NCI-H2081 treated with DMSO at 0.1 percent for 48 hours (cell line): ENCODE results near the gene MEAK7.

Source experiments
- DNase-seq: peaks from one replicate; lab custom pipeline; 2025; lab: John Stamatoyannopoulos, UW

The MEAK7 gene

DNA sequence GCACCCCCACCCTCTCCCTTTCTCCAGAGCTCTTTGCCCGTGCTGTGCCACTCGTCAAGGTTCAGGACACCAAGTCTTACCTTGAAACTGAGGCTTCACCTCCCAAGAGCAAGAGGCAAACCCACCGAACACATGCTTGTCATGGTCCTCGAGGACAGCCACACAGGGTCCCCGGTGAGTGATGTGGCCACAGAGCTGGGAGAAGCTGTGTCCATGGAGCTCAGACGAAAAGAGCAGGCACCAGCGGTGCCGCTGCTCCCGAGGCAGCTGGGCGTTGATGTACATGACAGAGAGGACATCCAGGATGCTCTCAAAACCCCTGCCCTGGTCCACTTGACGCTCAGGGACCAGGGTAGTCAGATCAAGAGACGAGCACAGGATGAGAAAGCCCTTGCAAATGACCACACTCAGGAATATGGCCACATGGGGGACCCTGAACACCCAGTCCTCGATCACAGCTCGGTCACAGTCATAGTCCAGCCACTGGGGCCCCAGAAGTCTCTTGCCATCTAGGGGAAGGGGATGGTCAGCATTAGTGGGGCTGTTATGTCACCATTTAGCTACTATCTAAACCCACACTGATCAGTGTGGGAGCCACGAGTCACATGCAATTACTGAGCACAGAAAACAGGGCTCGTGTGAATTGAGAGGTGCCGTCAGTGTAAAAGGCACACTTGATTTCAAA is 17.8 kb downstream of the MEAK7 start:
- DNase-seq: no peak

DNA sequence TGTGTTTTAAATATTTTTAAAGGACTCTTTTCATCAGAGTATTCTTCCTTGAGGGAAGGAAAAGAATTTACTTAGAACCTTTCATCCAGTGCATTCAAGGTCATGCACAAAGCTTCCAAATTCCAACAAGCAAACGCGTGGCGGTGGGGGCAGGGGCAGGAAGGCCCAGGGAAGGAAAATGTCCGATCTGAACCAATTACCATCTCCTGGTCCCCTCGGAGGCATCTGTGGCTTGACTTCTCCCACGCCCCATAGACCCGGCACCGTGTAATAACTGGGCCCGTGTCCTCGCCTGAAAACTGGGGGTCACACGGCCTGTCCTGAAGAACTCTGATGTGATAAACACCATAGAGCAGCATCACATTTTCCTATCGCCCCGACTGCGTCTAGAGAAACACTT is 18.3 kb downstream of the MEAK7 start:
- DNase-seq: no peak

DNA sequence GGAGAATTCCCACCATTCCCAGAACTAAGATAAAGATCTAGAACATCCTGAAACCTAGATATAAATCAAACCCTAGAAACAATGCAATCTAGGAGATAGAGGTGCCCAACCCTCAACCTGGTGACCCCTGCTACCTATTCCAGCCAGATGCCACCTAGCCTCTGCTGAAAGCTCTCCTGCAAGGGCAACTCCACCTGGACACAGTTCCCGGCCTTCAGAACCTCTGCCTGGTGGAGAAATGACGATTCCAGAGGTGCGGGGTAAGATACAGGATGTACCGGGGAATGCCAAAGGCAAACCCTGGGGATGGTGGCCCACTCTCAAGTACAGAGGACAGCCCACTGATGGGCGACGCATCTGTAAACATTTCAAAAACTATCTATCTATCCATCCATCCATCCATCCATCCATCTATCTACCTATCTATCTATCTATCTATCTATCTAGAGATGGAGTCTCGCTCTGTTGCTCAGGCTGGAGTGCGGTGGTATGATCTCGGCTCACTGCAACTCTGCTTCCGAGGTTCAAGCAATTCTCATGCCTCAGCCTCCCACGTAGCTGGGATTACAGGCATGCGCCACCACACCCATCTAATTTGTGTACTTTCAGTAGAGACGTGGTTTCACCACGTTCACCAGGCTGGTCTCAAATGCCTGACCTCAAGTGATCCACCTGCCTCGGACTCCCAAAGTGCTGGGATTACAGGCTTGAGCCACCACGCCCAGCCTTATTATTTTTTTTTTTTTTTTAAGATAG is 19.0 kb downstream of the MEAK7 start:
- no peak for DNase-seq

DNA sequence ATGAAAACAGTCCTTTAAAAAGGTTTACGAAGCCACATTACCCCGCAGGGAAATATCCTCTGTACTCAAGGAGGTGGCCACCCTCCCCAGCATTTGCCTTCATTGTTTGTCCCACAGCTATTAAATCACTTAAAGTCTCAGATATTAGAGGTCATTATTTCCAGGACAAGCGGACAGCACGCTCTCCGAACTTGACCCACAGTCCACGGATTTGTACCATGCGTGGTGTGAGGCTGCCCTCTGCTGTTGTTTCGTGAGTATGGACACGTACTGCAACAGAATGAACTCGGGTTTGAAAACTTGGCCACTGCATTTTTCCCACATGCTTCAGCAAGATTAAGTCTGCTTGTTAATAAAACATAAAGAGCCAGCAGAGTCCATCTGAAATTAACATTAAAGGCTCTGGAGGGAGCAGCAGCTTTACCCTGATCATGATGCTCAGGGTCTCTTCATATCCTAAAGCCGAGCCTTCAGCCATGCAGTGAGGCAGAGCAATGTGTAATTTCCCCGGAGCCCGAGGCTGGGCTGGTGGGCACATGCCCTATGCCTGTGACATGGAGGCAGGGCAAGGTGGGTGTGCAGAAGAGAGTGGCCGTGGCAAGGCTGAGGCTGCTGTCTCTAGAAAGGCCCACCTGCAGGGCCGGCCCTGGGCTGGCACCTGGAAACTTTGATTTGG is 19.7 kb downstream of the MEAK7 start:
- DNase-seq: no peak

DNA sequence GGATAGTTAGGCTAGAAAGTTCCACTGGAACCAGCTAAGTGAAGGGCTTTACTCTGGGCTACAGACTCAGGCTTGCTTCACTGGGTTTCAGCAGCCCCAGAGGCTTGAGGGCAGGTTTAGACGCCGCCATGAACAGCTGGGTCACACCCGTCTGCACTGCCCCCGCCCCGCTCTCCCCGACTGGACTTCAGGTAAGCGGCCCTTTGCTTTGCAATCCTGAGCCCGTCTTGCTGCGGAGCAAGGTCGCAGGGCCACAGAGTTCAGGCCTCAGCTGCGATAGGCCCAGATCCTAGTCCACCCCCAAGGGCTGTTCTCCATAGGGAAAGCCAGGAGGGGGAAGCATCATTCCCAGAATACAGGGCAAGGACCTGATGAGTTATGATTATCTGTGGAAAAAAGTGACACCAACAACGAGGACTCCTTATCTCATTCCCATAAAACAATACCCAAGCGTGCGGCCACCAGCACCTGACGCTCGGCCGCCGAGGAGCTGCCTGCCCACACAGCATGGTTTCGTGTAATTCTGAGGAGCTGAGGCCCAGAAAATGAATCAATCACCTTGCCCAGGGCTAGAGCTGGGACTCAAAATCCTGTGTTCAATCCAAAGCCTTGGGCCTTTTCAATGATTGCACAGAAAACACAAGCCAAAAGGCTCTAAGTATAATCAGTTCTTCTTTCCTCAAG is 20.4 kb downstream of the MEAK7 start:
- no peak for DNase-seq

DNA sequence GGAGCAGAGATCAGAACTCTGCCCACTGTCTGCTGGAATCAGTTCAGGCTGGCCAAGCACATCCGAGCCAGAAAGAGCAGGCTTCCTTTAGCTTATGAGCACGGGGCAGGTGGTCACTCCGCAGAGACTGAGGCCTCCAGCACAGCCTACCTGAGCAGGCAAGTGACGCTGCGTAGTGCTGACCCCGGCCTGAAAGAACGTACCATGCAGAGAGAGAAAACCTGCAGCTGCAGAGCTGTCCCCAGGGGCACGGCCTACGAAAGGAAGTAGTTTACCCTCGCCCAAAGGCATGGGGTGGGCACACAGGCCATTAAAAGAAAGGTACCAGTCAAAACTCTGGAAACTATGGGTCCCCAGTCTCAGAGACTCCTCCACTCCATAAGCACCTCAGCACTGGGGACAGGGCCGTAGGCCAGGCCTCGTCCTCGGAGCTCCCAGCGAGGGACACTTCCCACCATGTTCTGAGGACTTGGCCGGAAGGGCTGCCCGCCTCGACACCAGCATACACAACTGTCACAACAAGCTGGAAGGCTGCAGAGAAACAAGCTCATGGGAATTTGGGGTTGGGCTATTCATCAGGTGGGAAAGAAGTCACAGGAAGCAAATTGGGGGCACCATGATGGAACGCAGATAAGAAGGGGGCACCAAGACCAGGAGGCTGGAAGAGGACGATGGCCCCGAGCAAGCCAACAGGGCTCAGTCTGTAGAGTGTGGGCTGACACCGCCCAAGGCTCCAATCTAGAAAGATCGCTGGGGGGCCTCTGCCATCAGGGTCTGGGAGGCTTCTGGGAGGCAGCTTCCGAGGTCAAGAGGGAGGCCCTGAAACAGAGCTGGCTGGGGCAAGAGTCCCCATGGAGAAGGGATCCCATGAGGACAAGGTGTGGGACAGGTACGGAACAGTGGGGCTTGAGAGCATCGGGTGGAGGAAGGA is 21.2 kb downstream of the MEAK7 start:
- DNase-seq: no peak

DNA sequence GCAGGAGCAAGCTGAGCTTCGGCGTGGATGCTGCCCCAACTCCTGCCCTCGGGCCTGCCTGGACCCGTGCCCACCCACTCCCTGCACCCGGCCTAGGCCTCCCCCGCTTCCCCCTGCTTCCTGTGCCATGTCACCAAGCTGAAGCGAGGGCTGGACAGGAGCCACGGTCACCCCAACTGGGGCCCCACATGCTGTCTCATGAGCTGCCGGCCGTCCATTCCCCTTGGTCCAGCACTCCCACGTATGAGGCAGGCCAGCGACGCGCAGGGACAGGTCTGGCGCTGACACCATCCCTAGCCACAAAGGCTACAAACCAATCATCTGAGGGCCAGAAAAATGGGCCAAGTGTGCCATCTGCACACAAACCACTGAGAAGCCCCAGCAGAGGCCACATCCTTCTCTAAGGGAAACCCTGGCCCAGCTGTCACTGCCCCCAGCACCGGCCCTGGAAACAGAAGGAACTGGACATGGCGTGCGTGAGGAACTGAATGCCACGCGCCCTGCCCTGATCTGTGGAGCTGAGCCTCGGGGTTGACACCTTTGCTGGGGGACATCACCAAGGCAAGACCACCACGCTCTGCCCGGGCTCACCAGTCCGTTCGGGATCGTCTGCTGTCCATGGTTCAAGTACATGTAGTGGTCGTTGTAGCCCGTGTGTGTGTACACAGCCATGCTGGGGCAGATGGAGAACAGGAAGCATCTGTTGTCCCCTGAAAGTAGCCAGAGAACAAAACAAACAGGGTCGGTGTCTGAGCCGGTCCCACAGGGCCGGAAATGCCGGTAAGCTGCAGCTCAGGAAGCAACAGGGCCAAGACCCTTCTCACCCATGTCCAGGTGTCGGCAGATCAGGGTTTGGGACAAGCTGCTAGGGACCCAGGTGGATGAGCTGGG is 22.2 kb downstream of the MEAK7 start:
- no peak for DNase-seq

DNA sequence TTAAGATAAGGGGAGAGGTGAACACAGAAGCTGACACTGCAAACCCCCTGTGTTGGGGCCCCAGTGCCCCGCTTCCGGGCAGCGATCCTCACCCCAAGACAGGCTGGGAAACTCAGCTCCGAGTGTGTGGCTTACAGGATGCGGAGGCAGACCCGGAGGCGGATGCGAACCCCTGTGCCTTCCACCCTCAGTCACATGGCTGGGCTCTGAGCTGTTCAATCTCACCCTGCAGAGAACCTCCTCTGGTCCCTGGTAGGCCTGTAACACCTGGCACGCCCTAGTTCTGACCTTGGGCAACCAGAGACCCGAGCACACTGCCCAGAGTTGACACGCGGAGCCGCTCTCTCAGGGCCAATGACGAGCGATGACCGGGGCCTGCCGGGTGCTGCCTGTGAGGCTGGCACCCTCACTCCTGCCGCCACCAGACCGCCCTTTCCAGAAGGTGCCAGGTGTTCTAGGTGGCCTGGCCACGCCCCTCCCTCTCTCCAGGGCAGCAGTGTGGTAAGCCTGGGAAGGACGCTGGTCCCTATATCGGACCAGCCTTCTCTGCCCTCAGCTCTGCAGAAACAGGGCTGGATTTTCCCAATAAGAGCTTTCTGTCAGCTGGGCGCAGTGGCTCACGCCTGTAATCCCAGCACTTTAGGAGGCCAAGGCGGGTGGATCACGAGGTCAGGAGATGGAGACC is 23.3 kb downstream of the MEAK7 start:
- DNase-seq: no peak

DNA sequence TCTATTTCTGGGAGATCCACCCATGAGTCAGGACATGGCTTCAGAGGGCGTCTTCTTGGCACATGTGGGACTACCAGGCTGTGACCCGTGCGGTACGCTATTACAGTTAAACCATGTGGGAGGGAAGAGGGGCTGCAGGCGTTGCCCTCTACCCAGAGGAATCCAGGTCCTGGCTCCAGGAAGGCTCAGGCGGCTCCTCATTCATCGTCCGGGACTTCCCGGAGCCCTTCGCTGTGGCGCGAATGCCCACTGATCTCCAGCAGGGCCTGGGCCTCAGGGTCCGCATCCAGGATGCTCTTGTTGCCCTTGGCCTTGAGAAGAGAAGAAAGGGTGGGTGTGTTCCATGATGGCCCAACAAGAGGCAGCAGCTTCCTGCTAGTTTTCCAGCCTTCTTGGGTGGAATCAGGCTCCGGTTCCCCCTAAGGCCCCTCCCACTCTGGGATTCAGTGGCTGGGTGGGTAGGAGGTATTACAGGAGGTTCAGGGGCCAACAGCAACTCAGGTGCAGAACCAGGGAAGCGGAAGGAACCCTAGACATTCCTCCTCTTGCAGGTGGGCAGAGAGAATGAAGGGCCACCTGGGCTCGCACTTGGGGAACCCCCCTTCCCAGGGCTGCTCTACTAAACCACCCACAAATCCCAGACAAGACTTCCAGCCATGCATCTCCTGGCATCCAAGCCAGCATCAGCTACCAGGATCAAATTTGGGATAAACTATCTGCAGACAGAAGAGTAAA is 24.6 kb downstream of the MEAK7 start:
- no peak for DNase-seq

DNA sequence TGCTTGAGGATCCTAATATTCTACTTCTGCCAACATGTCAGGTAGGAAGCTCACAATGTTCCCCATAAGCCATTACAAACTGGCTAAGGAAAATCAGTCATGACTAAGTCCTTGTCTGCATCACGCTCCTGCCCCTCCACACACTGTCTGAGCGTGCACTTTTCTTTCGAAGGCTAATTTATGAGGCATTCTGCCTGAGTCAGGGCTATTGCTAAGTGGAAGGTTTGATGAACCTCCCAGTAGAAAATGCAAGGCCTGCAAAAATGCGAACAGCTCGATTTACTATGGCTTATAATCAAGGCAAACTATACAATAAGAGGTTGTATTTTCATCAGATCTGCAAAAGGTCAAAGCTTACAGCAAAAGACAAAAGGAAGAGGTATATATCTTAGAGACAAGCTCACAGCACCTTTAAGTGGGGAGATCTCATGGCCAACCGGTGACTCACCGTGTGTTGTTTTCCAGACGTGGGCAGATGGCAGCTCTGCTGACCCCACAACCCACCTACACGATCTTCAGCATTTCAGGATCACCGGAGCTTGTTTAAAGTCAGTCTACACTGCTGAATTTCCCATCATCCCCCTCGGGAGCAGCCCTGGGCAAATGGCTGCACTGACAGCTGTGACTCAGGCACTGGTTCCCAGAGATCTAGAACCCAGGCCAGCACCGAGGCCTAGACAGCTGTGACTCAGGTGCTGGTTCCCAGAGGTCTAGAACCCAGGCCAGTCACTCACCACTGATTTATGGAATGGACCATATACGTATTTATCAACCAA is 26.1 kb downstream of the MEAK7 start:
- no peak for DNase-seq

DNA sequence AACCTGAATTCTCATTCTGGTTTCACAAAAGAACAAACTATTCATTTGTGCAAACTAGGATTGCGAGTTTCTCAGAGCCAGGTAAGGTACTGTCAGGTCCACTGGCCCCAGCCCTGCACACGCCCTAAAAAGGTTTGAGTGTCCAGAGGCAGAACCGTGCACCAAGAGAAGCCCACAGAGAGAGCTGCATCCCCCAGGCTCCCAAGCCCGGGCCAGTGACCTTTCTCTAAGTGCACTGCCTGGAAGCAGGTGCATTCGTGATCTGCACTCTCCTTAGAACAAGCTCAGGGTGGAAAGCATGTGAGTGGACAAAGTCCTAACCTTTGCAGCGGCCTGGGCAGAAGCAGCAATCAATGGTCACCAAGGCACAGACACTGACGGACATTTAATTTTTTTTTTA is 26.8 kb downstream of the MEAK7 start:
- no peak for DNase-seq

DNA sequence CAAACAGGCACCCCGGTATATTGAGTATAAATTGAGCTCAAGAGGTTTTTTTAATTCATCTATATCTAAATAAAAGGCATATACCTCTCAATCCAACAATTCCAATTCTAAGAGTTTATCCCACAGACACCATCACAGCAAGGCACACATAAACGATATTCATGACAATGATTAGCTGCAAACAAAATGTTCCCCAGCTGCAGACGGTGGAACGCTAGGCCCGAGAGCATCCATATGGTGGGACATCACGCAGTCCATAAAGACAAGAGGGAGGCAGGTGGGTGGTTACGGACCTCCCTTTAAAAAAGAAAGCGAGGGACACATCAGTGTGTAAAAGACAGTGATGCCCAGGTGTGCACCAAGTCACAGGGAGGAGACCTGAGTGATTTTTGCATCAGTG is 28.1 kb downstream of the MEAK7 start:
- no peak for DNase-seq

DNA sequence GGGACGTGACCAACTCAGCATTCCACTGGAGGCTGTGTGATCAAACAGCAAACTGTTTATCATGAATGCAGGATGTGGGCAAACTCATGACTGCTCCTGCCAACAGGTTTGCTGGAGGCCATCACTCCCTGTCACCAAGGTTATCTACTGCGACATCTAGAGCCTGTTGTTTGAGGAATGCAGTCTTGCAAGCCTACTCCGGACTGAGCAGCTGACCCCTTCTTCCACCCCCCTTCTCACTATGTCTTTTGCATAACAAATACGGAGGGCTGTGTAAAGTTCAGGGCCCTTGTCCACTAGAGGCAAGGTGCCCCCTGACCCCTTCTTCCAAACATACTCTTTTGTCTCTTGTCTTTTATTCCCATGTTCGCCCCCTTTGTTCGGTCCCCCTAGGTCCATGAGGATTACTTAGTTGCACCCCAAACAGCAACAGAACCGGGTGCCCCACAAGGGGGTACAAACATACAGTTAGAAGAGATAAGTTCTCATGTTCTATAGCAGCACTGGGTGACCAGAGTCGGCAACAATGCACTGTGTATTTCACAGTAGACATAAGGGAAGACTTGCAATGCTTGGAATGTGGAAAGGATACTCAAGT is 28.7 kb downstream of the MEAK7 start:
- DNase-seq: no peak

DNA sequence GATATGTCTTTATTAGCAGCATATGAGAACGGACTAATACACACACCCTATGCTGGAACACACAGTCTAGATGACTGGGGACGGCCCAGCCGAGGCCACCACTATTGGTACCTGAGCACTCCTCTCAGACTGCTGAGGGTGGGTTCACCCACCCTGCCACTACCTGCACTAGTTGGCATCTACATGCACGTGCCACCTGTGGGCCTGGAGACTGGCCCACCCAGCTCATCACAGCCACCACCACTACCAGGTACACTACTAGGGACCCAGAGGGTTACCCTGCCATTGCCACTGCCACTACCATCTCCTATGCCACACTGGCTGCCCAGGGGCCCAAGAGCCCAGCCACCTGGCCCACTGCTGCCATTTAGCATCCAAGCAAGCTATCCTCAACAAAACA is 32.5 kb downstream of the MEAK7 start:
- no peak for DNase-seq

DNA sequence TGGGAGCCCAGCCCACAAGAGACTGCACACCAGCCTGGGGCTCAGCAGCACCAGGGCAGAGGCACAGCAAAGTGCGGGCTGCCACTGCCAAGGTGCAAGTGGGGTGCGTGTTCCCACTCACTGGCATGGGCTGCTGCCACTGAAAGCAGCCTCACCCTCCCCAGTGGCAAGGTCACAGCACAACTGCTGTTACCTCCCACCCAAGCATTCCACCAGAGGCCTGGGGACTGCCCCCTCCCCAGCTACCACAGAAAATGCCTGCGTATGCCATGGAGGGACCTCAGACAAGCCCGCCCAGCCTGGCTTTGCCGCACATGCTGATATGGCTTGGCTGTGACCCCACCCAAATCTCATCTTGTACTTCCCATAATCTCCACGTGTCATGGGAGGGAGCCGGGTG is 33.1 kb downstream of the MEAK7 start:
- no peak for DNase-seq

DNA sequence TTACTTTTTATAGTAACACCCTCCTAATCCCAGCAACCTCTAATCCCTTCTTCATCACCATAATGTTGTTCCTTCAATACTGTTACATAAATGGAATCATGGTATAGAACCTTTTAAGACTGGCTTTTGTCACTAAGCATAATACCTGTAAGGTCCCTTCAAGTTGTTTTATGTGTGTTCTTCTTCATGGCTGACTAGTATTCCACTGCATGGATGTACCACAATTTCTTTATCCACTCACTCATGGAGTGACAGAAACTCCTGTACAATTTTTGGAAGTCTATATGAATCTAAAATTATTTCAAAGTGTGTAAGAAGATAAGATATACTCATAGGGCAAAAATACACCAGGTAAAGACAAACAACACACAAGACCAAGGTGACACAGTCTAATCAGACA is 36.8 kb downstream of the MEAK7 start:
- DNase-seq: no peak

DNA sequence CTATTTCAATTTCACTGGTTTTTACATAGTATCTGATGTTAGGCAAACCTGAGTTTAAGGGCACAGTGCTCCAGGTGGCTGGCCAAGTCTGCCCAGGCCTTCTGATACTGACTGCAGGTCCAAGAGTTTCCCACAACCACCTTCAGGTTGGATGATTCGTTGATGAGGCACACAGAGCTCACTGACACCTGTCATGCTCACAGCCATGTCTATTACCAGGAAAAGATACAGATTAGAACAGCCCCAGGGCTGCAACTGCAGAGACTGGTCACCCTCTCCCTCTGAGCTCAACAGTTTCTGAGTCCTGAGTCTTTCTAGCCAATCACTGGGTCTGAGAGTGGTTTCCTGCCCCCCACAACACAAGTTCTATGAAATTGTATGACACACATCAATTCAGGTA is 37.2 kb downstream of the MEAK7 start:
- no peak for DNase-seq

DNA sequence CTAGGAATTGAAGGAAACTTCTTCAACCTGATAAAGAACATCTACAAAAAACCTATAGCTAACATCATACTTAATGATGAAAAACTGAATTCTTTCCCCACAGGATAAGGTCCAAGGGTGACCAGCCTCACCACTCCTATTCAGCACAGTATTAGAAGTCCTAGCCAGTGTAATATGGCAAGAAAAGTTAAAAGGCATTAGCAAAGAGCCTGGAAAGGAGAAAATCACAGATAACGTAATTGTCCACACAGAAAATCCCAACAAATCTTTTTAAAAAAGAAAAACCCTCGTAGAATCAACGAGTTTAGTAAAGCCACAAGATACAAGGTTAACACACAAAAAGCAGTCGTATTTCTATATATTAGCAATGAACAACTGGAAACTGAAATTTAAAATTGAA is 37.8 kb downstream of the MEAK7 start:
- DNase-seq: no peak
